Neuronal stem cell (in vitro differentiated cells): ENCODE measurements around the gene SH3PXD2B.

Experiments used
- DNase-seq: peaks from one replicate; pipeline ENCODE4 v3.0.0-alpha.2; 2013; ENCODE audit warnings: low spot score
- H2AFZ ChIP-seq: one replicate; pipeline ENCODE4 v1.6.1; 2013; ENCODE audit warnings: mild to moderate bottlenecking, low read length, inconsistent platforms
- H2AK5ac ChIP-seq: 2 replicates; pipeline ENCODE4 v1.6.1; 2013; ENCODE audit warnings: low read depth, mild to moderate bottlenecking, inconsistent platforms, low read length, moderate library complexity, mixed read lengths
- H2BK120ac ChIP-seq: 2 replicates; pipeline ENCODE4 v1.6.1; 2013; ENCODE audit warnings: low read depth, mild to moderate bottlenecking, inconsistent platforms, low read length, moderate library complexity, mixed read lengths
- H2BK12ac ChIP-seq: one replicate; pipeline ENCODE4 v1.6.1; 2013; ENCODE audit warnings: low read length, inconsistent platforms
- H2BK15ac ChIP-seq: 2 replicates; pipeline ENCODE4 v1.6.1; 2013; ENCODE audit warnings: mild to moderate bottlenecking, low read length, inconsistent platforms, mixed read lengths
- H2BK5ac ChIP-seq: one replicate; pipeline ENCODE4 v1.6.1; 2013; ENCODE audit warnings: inconsistent platforms, mild to moderate bottlenecking, low read length, moderate library complexity
- H3K14ac ChIP-seq: one replicate; pipeline ENCODE4 v1.6.1; 2013; ENCODE audit warnings: low read length, inconsistent platforms
- H3K18ac ChIP-seq: 2 replicates; pipeline ENCODE4 v1.6.1; 2013; ENCODE audit warnings: low read length, inconsistent platforms
- H3K23ac ChIP-seq: 2 replicates; pipeline ENCODE4 v1.6.1; 2013; ENCODE audit warnings: low read depth, mild to moderate bottlenecking, mixed read lengths, low read length, inconsistent platforms; ENCODE audit not compliant: poor library complexity
- H3K27ac ChIP-seq: replicated peaks from 3 replicates; pipeline ENCODE4 v1.5.1; 2013; ENCODE audit warnings: low read length, inconsistent platforms
- H3K27me3 ChIP-seq, 3 experiments: 2 replicates each; pipeline ENCODE4 v1.6.1; 2013; ENCODE audit warnings: low read length in 3 of 3, mild to moderate bottlenecking in 2 of 3, inconsistent platforms in 1 of 3, low read depth in 1 of 3, mixed read lengths in 1 of 3, moderate library complexity in 1 of 3; ENCODE audit not compliant: control insufficient read depth in 3 of 3, insufficient read depth in 3 of 3
- H3K36me3 ChIP-seq, 2 donors: replicated peaks in 1 of 2; 2 replicates each; pipeline ENCODE4 v1.6.1; 2013; ENCODE audit warnings: low read length in 2 of 2; ENCODE audit not compliant: control insufficient read depth in 2 of 2, insufficient read depth in 2 of 2
- H3K4ac ChIP-seq: 2 replicates; pipeline ENCODE4 v1.6.1; 2013; ENCODE audit warnings: inconsistent platforms, mild to moderate bottlenecking, low read length, moderate library complexity
- H3K4me1 ChIP-seq, 2 donors: 1 replicate in 1 of 2; 2 replicates in 1 of 2; pipeline ENCODE4 v1.6.1; 2013; ENCODE audit warnings: low read length in 2 of 2, low read depth in 1 of 2; ENCODE audit not compliant: control insufficient read depth in 2 of 2, insufficient read depth in 1 of 2
- H3K4me2 ChIP-seq: one replicate; pipeline ENCODE4 v1.6.1; 2013; ENCODE audit warnings: mild to moderate bottlenecking, low read length, inconsistent platforms; ENCODE audit not compliant: insufficient read depth, poor library complexity, severe bottlenecking
- H3K4me3 ChIP-seq, 2 donors: 2 replicates each; pipeline ENCODE4 v1.5.1; 2013; ENCODE audit warnings: low read length in 2 of 2, mild to moderate bottlenecking in 2 of 2, inconsistent platforms in 1 of 2, moderate library complexity in 1 of 2
- H3K79me1 ChIP-seq: one replicate; pipeline ENCODE4 v1.6.1; 2013; ENCODE audit warnings: low read depth, mild to moderate bottlenecking, inconsistent platforms, low read length, moderate library complexity
- H3K9ac ChIP-seq: one replicate; pipeline ENCODE4 v1.6.1; 2013; ENCODE audit warnings: mild to moderate bottlenecking, low read depth, low read length, inconsistent platforms; ENCODE audit not compliant: poor library complexity
- H3K9me3 ChIP-seq, 2 donors: replicated peaks in 1 of 2; 2 replicates each; pipeline versions ENCODE3 to v1.6.1; 2013; ENCODE audit warnings: low read length in 2 of 2, mild to moderate bottlenecking in 2 of 2, inconsistent platforms in 1 of 2, low read depth in 1 of 2, mixed read lengths in 1 of 2, moderate library complexity in 1 of 2; ENCODE audit not compliant: control insufficient read depth in 2 of 2, insufficient read depth in 1 of 2
- H4K8ac ChIP-seq: one replicate; pipeline ENCODE4 v1.6.1; 2013; ENCODE audit warnings: low read depth, mild to moderate bottlenecking, inconsistent platforms, low read length, moderate library complexity
- H4K91ac ChIP-seq: one replicate; pipeline ENCODE4 v1.6.1; 2013; ENCODE audit warnings: low read length, low read depth, mild to moderate bottlenecking, inconsistent platforms; ENCODE audit not compliant: poor library complexity
- WGBS, 2 donors: extraction: QIAGEN DNeasy Blood & Tissue Kit; methylation state at CpG; one replicate each; pipeline ENCODE4 v1.1.7; 2013; ENCODE audit warnings: missing lambda C conversion rate in 2 of 2, mixed read lengths in 1 of 2; ENCODE audit not compliant: insufficient read length in 2 of 2, insufficient replicate concordance in 1 of 2; ENCODE audit errors: extremely low coverage in 2 of 2; 5-methylcytosine and 5-hydroxymethylcytosine counted together

SH3PXD2B gene

DNA sequence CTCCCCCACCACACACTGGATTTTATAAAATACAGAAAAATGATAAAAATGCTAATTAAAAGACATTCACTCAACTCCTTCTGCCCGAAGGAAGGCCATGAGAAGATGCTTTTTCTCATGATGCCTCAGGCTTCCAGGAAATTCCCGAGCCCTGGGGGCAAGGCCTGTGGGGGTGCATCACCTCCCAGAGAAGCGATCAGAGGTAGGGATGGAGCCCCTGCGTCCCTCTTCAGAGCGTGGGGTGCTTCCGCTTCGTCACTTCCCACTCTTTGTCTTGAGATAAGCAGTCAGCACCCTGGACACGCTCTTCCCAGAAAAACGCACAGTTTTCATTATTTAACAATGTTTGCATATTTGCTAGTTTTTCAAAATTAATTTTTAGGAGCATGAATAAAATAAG, 33.3 kb upstream of the SH3PXD2B start:
- H2BK5ac ChIP-seq: no peak overlapping the region
- no peak overlapping the region for H3K14ac ChIP-seq
- no peak overlapping the region for H3K4me2 ChIP-seq
- peaks cover 2 to 5% of the 10 kb centered on the region in 2 donors for H3K4me1 ChIP-seq
- no peak overlapping the region for H3K4me3 ChIP-seq
- H3K79me1 ChIP-seq: no peaks in the 10 kb centered on the region
- no peak overlapping the region for H2AFZ ChIP-seq
- peaks cover 0 to 3% of the 10 kb centered on the region in 2 donors for H3K36me3 ChIP-seq
- no peak overlapping the region for H3K9ac ChIP-seq
- H3K4ac ChIP-seq: no peak overlapping the region
- no peak overlapping the region for H2BK15ac ChIP-seq
- no peak for DNase-seq
- H3K27ac ChIP-seq: no peak overlapping the region
- no peak overlapping the region for H3K23ac ChIP-seq
- WGBS, 2 donors: no CpG with 5 or more reads among the region's 9 CpGs
- no peak overlapping the region for H2BK120ac ChIP-seq
- H2AK5ac ChIP-seq: no peak overlapping the region
- H4K91ac ChIP-seq: no peak overlapping the region
- H2BK12ac ChIP-seq: no peak overlapping the region
- H3K18ac ChIP-seq: no peak overlapping the region
- H4K8ac ChIP-seq: no peak overlapping the region
- H3K9me3 ChIP-seq: peaks cover 0 to 3% of the 10 kb centered on the region in 2 donors
- H3K27me3 ChIP-seq: peaks cover 0 to 14% (median 0%) of the 10 kb centered on the region in 3 experiments

DNA sequence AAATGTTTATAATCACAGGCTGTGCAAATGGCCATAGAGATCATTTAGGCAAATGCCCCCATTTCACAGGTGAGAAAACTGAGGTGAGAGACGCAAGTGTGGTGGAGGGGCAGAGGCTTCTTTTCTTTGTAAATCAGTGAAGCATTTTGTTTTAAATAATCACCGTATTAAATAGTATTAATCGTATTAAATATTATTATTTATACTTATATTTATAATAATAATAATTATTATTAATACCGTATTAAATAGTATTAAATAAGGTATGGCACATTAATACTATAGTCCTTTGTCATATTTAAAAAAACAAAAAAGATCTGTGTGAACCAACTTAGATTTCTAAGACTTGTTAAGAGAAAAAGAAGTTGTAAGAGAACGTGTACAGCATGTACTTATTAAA, 32.6 kb upstream of the SH3PXD2B start:
- Histone ChIP-seq H2AK5ac (no peak overlapping the region), H3K4me2 (no peak overlapping the region), H3K23ac (no peak overlapping the region), H3K36me3 (peaks cover 0 to 3% of the 10 kb centered on the region in 2 donors), H3K9ac (no peak overlapping the region), H3K18ac (no peak overlapping the region), H4K91ac (no peak overlapping the region), H3K9me3 (peaks cover 0 to 3% of the 10 kb centered on the region in 2 donors), H4K8ac (no peak overlapping the region), H3K4me3 (no peak overlapping the region), H3K27me3 (peaks cover 0 to 9% (median 0%) of the 10 kb centered on the region in 3 experiments), H3K4me1 (peaks cover 2 to 5% of the 10 kb centered on the region in 2 donors), H2BK5ac (peak overlapping the region; percentile 10), H2AFZ (peak overlapping the region; percentile 72), H3K4ac (no peak overlapping the region), H2BK120ac (no peak overlapping the region), H2BK12ac (no peak overlapping the region), H3K27ac (no peak overlapping the region), H3K14ac (no peak overlapping the region), H3K79me1 (no peaks in the 10 kb centered on the region), H2BK15ac (no peak overlapping the region)
- no peak for DNase-seq
- no CpG with 5 or more reads among the region's 5 CpGs for WGBS, 2 donors

DNA sequence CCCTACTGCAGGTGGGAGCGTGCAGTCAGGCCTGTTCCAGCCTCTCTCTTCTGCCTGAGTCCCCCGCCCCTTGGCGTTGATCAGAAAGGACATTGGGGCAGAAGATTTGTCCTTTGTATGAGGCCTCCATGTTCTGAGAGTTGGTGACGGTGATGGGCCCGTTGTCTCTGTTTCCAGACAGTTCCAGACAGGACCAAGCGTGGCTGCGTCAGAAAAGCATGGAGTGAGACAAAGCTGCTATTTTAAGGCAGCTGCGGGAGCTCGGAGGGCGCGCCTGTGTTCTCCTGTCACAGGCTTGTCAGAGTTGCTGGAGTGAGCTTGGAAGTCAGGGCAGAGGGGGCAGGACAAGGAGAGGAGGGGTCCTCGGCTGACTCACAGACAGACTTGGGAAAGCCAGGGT, 32.1 kb upstream of the SH3PXD2B start:
- no peak overlapping the region for H3K27ac ChIP-seq
- H3K4me1 ChIP-seq: peaks cover 2 to 5% of the 10 kb centered on the region in 2 donors
- H3K9ac ChIP-seq: no peak overlapping the region
- H2AFZ ChIP-seq: peak overlapping the region; percentile 72
- no peak overlapping the region for H3K23ac ChIP-seq
- DNase-seq: no peak
- H3K9me3 ChIP-seq: peaks cover 0 to 3% of the 10 kb centered on the region in 2 donors
- no peak overlapping the region for H3K4me3 ChIP-seq
- peak overlapping the region; percentile 22 for H2BK15ac ChIP-seq
- no peak overlapping the region for H4K91ac ChIP-seq
- H2BK12ac ChIP-seq: no peak overlapping the region
- no peaks in the 10 kb centered on the region for H3K79me1 ChIP-seq
- H3K4me2 ChIP-seq: no peak overlapping the region
- peaks cover 0 to 9% (median 0%) of the 10 kb centered on the region in 3 experiments for H3K27me3 ChIP-seq
- no peak overlapping the region for H2BK120ac ChIP-seq
- H4K8ac ChIP-seq: no peak overlapping the region
- H3K18ac ChIP-seq: peak overlapping the region; percentile 32
- WGBS, 2 donors: no CpG with 5 or more reads among the region's 12 CpGs
- peak overlapping the region; percentile 10 for H2BK5ac ChIP-seq
- peaks cover 0 to 3% of the 10 kb centered on the region in 2 donors for H3K36me3 ChIP-seq
- H2AK5ac ChIP-seq: peak overlapping the region; percentile 0
- H3K4ac ChIP-seq: no peak overlapping the region
- no peak overlapping the region for H3K14ac ChIP-seq

DNA sequence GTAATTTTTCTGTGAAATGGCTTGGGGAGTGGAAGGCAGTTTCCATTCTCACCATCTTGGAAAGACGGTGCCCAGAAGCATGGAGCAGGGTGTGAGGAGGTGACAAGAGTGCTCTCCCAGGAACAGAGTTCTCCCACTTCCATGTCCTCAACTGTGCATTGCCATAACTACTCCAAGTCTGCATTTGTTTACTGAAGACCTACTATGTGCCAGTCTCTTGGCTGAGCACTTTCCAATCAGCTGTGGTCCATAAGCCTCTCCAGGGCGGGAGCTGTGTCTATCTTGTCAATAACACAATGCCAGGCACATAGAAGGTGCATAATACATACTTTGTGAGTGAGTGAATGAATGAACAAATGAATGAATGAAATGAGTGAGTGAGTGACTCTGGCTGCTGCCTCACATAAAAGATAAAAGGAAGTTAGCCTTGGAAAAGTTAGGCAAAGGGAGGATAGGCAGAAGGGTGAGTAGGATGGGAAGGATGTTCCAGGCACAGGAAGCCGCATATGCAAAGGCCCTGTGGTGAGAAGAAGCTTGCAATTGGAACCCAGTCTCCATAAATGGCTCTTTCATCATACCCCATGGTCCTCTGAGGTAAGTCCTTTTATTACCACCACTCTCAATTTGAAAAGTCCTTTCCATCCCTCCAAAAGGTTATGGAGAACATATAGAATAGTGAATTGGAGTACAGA, 31.3 kb upstream of the SH3PXD2B start:
- Histone ChIP-seq H3K9ac (no peak overlapping the region), H3K18ac (no peak overlapping the region), H3K4me2 (no peak overlapping the region), H3K4me1 (peaks cover 2 to 5% of the 10 kb centered on the region in 2 donors), H4K91ac (no peak overlapping the region), H3K4ac (no peak overlapping the region), H4K8ac (no peak overlapping the region), H3K14ac (no peak overlapping the region), H3K79me1 (no peaks in the 10 kb centered on the region), H3K9me3 (peaks cover 0 to 3% of the 10 kb centered on the region in 2 donors), H2BK5ac (no peak overlapping the region), H2AFZ (peak overlapping the region; percentile 72), H3K27me3 (peaks cover 0 to 6% (median 0%) of the 10 kb centered on the region in 3 experiments), H2BK12ac (no peak overlapping the region), H2AK5ac (no peak overlapping the region), H2BK15ac (no peak overlapping the region), H3K23ac (no peak overlapping the region), H2BK120ac (no peak overlapping the region), H3K27ac (no peak overlapping the region), H3K36me3 (peaks cover 0 to 3% of the 10 kb centered on the region in 2 donors), H3K4me3 (no peak overlapping the region)
- no CpG with 5 or more reads among the region's 3 CpGs for WGBS, 2 donors
- DNase-seq: no peak
